GM18868 (cell line): ENCODE data around the gene GALNS.

Experiments used
- ATAC-seq: cut with Tn5 transposase; IDR thresholded peaks from one replicate; pipeline ENCODE4 v1.9.1; 2021; ENCODE audit warnings: mild to moderate bottlenecking, moderate library complexity; ENCODE audit not compliant: unreplicated experiment

The GALNS gene

DNA sequence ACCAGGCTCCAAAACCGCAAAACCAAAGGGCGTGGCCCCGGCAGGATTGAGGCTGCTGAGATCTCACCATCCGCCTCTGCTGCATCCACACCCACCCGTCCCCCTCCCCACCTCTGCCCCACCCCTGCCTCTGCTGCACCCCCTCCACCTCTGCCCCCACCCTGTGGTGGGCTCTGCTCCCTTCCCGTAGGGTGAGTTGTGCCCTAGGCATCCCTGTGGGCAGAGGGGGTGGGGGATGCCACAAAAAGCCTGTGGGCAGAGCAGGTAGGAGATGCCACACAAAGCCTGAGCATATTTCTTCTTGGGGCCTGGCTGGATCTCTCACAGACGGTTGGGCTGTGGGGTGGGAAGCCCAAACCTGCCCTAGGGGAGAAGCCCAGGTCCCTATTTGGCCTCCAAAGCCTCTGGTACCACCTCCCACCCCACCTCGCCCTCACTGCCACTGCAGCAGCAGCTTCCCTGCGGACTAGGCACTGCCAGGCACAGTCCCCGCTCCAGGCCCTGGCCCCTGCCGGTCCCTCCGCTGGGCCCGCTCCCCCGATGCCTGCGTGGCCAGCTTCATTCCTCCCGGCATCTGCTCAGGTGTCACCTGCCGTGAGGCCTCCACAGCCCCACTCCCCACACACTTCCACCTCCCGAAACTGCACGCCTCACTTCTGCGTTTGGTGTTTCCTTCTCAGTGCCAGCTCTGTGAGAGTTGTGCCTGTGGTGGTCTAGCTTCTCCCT, 21.0 kb upstream of the GALNS start:
- no peak for ATAC-seq

DNA sequence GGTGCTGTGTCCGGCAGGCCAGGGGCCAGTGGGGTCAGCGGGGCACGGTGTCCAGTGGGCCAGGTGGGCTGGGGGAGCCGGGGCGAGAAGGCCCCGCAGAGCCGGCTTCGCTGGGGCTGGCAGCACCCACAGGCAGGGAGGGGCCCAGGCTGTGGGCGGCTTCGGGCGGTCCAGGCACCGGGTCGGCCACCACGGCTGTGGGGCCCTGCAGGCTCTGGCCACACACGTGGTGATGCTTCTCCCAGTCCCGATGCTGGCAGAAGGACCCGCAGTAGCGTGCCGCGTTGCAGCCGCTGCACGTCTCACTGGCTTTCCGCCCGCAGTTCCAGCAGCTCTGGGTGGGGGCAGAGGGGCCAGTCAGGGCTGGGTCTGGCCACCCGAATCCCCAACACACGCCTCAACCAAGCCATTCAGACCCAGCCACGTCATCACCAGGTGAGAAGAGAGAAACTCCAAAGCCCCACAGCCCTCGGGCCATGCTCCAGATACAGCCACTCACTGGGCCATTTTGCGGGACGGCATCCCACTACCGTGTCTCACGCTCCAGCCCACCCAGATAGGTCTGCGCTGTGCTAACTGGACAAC, 20.3 kb upstream of the GALNS start:
- no peak for ATAC-seq

DNA sequence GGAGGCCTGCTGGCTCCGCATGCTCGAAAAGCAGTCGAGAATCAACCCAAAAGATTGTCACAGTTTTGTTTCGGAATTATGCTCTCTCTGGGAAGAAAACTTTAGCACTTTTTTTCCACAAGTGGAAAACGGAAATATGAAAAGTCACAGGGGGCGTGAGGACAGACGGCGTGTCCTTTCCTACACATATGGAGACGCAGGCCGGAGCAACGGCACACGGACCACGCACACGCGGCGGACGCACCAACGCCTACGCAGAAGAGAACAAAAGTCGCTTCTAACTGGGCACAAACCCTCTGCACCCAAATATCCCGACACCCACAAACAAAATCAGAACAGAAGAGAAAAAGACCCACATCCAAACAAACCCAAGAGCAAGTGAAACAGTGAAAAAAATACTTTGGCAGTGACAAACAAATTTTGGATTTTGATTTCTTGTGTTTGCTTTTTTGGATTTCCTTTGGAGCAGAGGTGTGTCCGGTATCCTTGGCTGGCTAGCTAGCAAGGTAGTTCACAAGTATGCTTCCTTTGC, 19.0 kb upstream of the GALNS start:
- ATAC-seq = no peak

DNA sequence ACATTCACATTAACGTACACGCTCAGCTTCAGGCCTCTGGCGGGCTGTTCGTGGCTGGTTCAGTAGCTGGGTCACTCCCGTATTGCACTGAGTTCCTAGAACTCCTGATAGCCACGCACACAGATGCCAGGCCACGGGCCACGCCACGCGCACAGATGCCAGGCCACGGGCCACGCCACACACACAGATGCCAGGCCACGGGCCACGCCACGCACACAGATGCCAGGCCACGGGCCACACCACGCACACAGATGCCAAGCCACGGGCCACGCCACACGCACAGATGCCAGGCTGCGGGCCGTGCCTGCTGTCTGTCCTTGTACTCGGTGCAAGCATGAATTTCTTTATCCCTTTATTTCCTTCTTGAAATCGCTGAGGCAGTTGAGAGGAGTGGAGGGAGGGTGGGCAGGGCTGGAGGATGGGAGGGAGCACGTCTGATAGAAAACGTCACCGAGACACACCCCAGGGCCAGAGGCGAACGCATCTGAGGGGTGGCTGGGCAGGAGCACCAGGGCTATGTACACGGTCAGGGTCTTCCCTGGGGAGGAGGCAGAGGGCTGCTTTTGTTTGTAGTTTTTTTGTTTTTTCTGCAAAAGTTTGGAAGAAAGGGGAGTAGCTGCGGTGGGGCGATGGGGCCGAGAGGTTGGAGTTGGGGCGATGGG, 18.3 kb upstream of the GALNS start:
- ATAC-seq = no peak

DNA sequence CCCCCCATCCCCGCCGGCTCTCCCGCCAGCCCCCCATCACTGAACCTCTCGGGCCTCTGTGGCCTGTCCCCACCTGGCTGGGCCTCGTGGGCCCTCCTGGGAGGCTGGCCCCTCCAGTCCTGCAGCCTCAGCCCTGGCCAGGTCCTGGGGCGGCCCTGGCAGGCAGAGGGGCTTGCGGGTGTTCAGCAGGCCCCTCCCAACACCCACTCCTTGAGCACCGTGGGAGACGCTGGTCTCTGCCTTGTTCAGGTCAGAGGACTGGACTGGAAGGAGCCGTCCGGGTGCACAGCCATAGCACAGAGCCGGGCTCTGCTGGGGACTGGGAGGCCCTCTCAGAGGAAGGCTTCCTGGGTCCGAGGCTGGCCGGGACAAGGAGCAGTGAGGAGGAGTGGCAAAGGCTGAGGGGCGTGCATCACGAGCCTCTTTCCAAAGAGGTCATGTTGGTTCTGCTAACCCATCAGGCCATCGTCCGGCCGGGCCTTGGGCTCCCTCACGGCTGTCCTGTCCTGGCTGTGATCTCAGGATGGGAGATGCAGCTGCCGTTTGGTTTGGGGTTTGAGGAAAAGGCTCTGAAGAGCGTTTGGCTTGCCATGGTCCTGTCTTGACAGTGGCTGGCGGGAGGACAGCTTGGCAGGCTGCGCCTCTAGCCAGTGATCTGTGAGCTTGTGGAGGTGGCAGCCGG, 16.0 kb upstream of the GALNS start:
- ATAC-seq = no peak

DNA sequence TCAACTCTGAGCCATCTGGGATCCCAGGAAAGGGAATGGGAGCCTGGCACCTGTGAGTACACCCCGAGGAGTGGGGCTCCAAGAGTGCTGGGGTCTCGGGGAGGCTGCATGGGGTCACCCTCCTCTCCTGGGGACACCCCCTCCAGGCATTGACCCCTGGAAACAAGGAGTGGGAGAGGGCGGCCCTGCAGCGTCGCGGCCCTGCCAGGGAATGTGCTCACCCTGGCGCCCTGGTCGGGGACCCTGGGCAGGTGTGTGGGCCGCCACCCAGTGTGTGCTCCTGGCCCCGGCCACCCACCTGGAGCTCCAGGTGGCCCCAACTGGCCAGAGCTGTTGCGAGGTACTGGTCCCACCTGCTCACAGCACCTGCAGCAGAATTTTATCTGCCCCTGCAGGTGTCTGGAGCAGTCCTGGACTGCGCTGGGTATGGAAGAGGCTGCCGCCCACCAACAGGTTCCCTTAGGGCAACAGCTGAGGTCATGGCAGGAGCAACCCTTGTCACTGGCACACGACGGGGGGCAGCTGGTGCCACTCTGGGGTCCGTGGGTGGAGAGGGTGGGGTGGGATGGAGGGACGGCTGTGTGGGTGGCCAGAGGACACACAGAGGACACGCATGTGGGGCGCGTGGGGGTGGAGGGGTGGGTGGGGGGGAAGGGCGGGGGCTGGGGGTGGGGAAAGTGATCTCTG, 15.1 kb upstream of the GALNS start:
- no peak for ATAC-seq

DNA sequence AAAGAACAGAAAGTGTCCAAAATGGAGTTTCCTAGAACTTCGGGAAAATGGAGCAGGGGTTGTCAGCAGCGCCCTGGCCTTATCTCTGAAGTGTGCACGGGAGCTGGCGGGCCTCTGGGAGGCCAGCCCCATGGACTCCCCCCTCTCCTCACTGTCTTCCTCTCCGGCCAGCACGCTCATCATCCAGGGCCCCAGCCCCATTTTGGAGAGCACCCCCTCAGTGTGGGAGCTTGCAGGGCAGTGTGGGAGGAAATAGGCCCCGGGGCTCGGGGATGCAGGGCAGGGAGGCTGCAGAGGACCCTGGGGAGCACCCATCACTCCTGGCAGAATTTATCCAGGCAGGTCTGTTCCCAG, 14.6 kb upstream of the GALNS start:
- no peak for ATAC-seq

DNA sequence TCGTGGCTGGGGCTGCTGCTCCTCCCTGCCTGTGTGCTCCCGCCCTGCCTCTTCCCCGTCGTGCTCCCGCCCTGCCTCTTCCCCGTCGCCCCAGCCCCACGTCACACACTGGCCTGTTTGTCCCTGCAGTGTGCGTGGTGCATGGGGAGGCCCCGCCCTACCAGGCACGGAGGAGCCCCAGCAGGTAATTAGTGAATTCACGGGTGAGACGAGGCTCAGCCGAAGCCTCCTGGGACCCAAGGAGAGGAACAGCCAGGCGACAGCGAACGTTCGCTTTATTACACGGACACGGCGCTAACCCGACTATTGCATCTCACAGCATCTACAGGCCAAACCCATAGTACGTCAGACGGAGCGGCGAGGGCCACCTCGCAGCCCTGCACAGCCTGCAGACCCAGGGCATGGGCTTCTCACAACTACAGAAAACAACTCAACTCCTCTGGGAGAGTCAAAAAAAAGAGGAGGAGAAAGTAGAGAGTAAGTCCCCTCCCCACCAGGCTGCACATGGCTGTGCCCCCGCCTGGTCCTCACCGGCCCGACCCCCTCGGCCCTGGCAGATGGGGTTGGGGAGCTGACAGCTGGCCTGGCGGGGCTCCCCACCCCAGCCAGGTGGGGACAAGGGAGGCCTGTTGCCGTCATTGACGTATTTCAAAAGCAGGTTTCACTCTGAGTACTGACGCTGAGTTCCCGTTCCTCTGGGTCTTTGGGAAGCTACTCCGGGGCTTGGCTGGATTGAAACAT, 14.0 kb upstream of the GALNS start:
- ATAC-seq = no peak

DNA sequence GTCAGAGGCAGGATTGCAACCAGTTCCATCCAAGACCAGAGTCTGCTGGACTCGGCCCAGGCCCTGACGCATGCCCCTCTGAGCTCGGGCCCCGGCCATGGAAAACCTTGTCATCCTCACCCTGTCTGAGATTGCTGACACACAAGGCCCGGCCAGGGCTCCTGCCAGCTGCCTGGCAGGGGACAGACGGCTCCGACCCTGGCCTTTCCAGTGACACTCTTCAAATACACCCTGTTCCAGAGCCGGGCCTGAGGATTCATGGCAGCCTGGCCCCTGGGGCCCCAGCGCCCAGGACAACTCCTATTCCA, 12.9 kb upstream of the GALNS start:
- ATAC-seq = no peak

DNA sequence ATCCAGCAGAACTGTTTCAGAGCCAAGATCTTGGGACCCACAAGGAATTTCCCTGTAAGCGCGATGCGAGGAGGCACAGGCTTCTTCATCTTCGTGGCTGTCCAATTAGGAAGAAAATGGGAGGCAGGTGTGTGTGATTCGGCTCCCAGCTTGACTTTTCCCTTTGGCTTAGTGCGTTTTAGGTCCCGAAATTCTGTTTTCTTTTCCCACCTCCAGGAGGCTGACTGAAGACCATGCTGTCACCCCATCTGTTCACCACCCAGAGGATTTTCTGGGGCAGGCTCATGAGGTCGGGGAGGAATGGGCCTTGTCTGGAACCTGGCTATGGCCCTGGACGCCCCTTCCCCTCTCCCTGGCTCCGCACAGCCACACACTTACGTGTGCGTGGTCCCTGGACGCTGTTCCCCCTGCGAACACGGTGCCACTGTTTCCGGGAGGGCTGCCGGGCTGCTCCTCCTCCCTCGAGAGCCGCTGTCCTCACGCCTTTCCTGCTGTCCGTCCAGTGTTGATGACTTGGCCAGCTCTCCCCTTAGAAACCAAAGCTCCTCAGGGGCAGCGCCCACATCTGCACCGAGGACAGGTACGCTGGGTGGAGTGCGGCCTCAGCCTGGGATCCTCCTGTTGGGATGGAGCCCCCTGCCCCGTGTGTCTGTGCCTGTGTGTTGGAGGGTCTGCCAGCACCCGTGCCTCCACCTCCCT, 12.4 kb upstream of the GALNS start:
- ATAC-seq = no peak

DNA sequence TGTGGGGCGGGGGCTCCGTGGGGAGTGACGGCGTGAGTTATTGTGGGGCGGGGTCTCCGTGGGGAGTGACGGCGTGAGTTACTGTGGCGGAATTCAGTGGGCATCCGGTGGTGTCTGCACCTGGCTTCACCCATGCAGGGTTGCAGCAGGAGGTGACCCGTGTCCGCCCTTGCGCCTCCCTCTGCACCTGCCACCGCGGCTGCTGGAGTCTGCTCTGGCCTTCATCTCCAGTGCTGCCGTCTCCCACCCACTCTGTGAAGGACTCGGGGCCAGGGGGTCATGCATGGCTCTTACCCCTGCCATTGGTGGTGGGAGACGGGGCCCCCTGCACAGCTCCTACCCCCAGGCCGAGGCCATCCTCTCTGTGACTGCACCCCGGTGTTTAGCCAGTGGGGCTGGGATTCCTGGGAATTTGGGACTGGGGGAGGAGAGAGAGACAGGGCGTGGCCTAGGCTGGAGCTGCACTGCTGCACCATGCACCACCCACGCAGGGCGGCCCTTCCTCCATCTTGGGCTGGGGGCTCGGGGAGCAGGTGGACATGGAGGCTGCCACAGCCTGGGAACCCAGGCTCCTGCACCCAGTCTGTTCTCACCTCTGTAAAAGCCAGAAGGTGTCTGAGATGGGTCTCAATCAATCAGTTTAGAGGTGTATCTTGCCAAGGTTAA, 11.0 kb upstream of the GALNS start:
- no peak for ATAC-seq

DNA sequence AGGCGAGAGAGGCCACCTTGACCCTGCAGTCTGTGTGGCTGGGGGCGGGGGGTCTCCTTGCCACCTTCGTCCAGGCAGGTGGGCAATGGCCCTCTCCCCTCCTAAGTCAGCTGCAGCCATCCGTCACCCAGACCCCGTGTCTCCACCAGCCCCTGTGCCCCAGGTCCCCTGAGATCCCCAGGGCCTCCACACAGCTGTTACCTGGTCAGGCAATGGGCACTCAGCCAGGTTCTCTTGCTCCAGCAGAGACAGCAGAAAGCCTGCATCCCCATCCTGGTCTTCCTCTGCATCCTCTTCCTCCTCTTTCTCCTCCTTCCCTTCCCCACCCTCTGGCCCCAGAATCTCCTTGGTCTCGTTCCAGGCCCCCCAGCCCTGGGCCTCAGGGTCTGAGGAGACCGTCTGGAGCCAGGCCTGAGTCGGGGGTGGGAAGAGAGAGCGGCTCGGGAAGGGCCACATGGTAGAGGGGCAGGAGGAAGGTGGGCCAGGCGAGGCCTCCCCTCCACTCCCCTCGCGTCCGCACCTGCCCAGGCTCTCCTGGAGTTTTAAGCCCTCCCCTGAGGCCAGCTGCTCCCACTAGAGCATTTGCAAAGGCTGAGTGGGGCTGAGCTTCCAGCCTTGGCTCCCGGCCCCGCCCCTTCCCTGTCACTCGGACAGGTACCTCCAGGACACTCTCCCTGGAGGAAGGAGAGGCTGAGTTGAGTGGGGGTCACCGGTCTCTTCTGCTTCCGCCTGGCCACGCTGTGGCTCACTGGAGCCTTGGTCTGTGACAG, 9.6 kb upstream of the GALNS start, which contains the start of gene PABPN1L:
TSS of gene PABPN1L (minus strand) at position 510 of the 770 bp plus-strand sequence. CDS start at position 456, 54 bp downstream.
- no peak for ATAC-seq

DNA sequence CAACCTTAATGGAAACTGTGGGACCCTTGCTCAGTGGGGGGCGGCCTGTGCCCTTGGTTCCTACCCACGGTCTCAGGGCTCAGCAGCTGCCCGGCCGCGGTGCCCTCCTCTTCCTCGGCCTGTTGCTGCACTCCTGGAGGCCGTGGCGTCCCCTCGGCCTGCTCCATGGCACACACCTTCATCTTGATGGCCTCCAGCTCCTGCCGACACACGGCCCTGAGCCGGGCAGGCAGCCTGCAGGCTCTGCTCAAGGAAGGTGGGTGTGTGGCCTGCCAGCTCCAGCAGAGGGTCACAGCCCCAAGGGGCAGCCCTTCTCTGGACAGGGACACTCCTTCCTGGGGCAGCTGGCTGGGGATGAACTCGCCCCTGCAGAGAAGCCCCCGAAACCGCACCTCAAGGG, 9.0 kb upstream of the GALNS start:
- no peak for ATAC-seq

DNA sequence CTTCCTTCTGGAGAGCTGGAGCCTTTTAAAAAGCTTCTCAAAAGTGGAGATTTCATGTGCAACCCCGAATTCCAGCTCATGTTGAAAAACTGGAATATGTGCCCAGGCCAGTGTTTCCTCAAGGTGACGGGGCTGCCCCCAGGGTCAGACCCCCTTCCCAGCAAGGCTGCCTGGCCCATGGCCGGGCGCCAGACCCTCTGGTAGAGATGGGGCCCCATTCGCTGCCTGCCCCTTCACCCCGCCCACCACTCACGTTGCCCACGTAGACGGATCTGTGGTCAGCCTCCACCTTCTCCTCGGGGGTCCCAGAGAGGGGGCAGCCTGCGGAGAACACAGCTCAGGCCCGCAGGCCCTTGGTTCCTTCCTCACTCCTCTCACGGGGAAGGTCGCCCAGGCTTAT, 8.6 kb upstream of the GALNS start:
- ATAC-seq = no peak

DNA sequence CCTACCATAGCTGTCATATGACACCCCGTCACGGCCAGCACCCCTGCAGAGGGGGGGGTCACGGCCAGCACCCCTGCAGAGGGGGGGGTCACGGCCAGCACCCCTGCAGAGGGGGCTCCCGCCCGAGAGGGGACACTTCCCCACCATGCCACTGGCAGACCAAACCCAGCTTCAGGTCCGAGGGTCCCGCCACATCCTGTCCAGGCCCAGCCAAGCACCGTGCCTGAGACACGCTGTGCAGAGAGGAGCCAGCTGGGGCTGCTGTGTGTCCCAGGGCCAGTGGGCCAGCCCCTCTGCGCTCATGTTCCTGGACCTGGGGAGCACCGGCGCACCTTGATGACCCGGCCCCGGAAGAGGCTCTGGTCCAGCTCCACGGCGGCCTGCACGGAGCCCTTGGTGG, 7.8 kb upstream of the GALNS start:
- ATAC-seq = no peak

DNA sequence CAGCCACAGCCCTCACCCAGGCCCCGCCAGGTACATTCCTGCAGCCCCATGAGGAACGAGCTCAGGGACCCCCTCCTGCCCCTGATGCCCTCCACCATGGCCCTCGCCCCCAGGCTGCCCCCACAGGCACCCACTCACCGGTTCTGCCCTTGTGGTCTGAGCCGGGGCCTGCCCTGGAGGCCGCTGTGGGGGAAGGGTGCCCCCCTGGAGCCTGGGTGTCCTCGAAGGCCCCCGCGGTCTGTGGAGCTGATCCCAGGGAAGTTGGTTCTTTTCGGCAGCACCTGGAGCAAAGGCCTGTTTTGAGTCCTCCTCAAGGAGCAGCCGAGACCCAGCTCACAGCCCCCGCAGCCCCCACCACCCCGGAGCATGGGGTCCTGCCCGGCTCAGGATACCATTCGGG, 7.4 kb upstream of the GALNS start:
- no peak for ATAC-seq

DNA sequence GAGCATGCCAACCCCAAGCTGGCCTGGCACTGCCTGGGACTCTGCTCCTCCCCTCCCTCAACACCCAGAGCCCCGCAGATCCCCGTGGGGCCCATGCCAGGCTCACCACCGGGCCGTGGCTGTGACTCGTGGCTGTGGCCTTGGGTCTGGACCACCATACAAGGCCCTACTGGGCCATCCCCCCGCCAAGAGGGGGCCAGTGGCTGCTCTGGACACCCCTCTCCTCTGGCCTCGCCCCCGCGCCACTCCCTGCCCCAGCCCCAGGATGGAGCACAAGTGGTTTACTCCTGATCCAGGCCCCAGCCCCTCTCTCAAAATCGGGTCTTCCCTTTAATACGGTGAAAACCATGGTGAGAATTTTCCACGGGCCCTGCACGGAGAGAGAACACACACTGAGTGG, 6.7 kb upstream of the GALNS start:
- ATAC-seq = no peak

DNA sequence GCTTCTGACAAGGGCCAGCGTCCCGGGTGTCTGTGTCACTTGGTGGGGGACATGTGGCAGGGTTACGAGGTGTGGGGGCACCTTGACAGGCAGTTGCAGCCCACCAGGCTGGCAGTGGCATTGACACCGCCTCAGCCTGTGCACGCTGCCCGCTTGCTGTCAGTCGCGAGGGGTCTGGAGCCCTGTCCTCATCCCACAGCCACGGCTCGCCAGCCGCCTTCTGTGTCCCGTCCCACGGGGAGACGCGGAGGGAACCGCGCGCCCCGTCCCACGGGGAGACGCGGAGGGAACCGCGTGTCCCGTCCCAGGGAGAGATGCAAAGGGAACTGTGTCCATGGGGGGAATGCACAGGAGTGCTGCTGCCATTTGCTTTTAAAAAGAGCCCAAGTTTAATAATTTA, 6.2 kb upstream of the GALNS start:
- ATAC-seq = no peak

DNA sequence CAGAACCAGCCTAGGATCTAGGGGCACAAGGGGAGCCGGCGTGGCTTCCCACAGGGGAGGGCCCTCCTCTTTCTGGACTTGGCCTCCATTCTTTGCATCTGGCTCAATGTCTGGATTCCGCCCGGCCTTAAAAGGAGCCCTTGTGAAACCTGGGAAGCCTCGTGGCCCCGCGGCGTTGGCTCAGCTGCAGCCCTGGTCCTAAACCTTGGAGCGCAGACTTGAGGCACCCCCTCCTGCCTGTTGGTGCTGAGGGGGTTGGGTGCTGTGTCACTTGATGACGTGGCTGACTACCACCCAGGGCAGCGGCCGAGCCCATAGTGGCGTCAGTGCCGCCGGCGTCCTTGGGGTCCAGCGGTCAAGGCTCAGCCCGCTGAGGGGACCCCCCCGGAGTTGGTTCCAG, 4.6 kb upstream of the GALNS start:
- ATAC-seq = no peak
